Activated CD8-positive, alpha-beta memory T cell treated with anti-CD3 and anti-CD28 coated beads, Interleukin-2, amount 50 U/mL, for 1 hour (primary cell): ENCODE measurements around the gene CAPN8.
"Not testable (repeated sequence)": the region's sequence is repeated elsewhere in the genome, so short reads cannot be mapped to it uniquely, and the experiment has no call there.

Experiments used
- DNase-seq: peaks from one replicate; pipeline ENCODE4 v3.0.0-alpha.2; 2020; ENCODE audit errors: extremely low read depth

The CAPN8 gene

DNA sequence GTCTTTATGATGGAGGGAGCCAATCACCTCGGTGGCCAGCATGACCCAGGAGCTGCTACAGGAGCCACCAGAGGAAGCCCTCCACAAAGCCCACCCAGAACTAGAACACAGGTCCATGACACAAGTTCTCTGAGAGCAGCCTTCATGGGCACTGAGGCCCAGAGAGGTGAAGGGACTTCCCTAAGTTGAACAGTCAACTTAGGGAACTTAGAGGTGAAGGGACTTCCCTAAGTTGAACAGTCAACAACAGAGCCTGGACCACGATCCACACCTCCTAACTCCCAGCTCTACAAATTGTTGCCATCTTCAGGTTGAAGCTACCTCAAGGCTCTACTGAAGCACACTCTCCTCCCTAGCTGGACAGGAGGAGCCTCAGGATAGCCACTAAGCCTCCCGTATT is 139.5 kb downstream of the CAPN8 start:
- no peak for DNase-seq

- DNase-seq = no peak
Observed at GRCh38 chr1:223525546-223525945, 140.0 kb downstream of the CAPN8 start.

- no peak for DNase-seq
Observed at GRCh38 chr1:223524930-223525451, 140.5 kb downstream of the CAPN8 start.

GRCh38 chr1:223521150-223521549 is 144.4 kb downstream of the CAPN8 start:
- DNase-seq = no peak

DNA sequence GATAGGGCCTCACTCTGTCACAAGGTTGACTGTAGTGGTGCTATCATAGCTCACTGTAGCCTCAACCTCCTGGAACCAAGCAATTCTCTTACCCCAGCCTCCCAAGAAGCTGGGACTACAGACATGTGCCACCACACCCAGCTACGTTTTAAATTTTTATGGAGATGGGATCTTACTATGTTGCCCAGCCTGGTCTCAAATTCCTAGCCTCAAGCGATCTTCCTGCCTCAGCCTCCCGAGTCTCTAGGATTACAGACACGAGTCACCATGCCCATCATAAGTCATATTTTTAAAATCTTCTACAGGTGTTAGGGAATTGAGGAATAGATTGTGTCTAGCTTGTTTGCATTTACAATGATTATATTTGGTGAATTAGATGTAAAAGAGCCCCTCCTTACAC is 145.3 kb downstream of the CAPN8 start:
- DNase-seq = no peak

DNA sequence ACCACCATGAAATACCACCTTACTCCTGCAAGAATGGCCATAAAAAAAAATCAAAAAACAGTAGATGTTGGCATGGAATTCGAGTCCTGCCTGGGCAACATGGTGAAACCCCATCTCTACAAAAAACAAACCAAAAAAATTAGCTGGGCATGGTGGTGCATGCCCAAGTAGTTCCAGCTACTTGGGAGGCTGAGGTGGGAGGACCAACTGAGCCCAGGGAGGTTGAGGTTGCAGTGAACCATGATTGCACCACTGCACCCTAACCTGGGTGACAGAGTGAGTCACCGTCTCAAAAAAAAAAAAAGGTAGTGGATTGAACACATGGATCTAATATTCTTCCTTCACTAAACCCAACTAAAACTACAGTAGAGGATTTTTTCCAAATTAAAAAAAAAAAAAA is 146.4 kb downstream of the CAPN8 start:
- no peak for DNase-seq

GRCh38 chr1:223518553-223518952 is 146.9 kb downstream of the CAPN8 start:
- DNase-seq = not testable (repeated sequence)

- no peak for DNase-seq
Observed at GRCh38 chr1:223515926-223516325, 149.6 kb downstream of the CAPN8 start.

DNA sequence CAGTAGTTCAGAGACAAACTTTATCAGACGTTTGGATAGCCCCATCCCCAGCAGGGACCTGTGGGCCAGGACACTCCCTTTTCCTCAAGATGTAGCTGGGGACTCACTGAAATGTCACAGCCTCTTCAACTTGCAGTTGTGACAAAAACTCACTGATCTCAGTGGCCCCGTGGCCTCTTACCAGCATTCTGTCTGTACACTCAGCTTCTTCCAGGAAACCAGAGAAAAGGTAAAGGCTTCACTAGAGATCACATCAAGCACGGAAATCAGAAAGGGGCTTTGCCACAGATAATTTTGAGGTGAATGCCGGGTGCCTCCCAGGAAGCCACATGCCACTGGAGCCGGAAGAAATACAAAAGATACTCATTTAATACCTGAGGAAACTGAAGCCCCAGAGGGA is 150.1 kb downstream of the CAPN8 start:
- DNase-seq = no peak

GRCh38 chr1:223514644-223515043 is 150.9 kb downstream of the CAPN8 start:
- no peak for DNase-seq

- DNase-seq = no peak
Observed at GRCh38 chr1:223513309-223513708, 152.2 kb downstream of the CAPN8 start.

GRCh38 chr1:223512057-223512456 is 153.4 kb downstream of the CAPN8 start:
- DNase-seq = no peak

GRCh38 chr1:223508796-223509195 is 156.7 kb downstream of the CAPN8 start:
- no peak for DNase-seq

- DNase-seq = no peak
Observed at GRCh38 chr1:223504741-223505140, 160.8 kb downstream of the CAPN8 start.

DNA sequence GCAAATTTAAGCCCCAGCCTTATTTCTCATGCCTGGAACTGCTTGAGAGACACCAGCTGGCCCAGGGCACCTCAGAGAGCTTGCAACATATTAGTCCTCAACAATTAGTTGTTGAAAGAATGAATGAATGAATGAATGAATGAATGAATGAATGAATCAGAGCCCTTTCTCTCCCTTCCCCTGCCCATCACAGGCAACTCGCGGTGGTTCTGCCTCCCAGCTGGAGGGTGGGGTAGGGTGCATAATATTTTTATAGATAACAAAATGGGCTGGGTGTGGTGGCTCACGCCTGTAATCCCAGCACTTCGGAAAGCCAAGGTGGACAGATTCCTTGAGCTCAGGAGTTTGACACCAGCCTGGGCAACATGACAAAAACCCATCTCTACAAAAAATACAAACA is 162.2 kb downstream of the CAPN8 start:
- no peak for DNase-seq

GRCh38 chr1:223500560-223501425 is 164.7 kb downstream of the CAPN8 start:
- no peak for DNase-seq

- no peak for DNase-seq
Observed at GRCh38 chr1:223496883-223497282, 168.6 kb downstream of the CAPN8 start.

- DNase-seq = no peak
Observed at GRCh38 chr1:223494926-223495645, 170.4 kb downstream of the CAPN8 start.

GRCh38 chr1:223492044-223492443 is 173.5 kb downstream of the CAPN8 start:
- no peak for DNase-seq
